Spinal cord (tissue), 10 donors: ENCODE results near the gene PDGFD. TPM values are rescaled to one million over a fixed set of nuclear protein-coding genes. Genes with fewer than 3 reads are reported as not detected.

Experiments used
- DNase-seq, 6 donors: peaks; one replicate each; pipeline versions ENCODE4 v3.0.0 to v3.0.0-alpha.2; 2013 to 2015; ENCODE audit warnings: low spot score in 6 of 6, low read depth in 4 of 6
- H3K27ac ChIP-seq: one replicate; pipeline ENCODE4 v1.5.1; 2013; ENCODE audit warnings: low read depth, low read length, control low read depth
- H3K27me3 ChIP-seq: one replicate; pipeline ENCODE4 v1.6.1; 2013; ENCODE audit warnings: low read length; ENCODE audit not compliant: control insufficient read depth, insufficient read depth
- H3K36me3 ChIP-seq: one replicate; pipeline ENCODE4 v1.6.1; 2013; ENCODE audit warnings: low read length; ENCODE audit not compliant: control insufficient read depth, insufficient read depth
- H3K4me1 ChIP-seq: one replicate; pipeline ENCODE4 v1.6.1; 2013; ENCODE audit warnings: low read length; ENCODE audit not compliant: control insufficient read depth, insufficient read depth
- H3K4me3 ChIP-seq: one replicate; pipeline ENCODE4 v1.5.1; 2013; ENCODE audit warnings: low read depth, low read length, control low read depth
- H3K9me3 ChIP-seq: one replicate; pipeline ENCODE4 v1.6.1; 2013; ENCODE audit warnings: low read length; ENCODE audit not compliant: control insufficient read depth, insufficient read depth
- WGBS: methylation state at CpG from one replicate; pipeline ENCODE4 v1.1.5; 2013; ENCODE audit warnings: missing lambda C conversion rate; ENCODE audit not compliant: insufficient coverage; 5-methylcytosine and 5-hydroxymethylcytosine counted together
- polyA plus RNA-seq, 2 donors: library from polyadenylated mRNA; unstranded; fragments of 120-200 nt; gene quantifications; one replicate each; pipeline ENCODE4 v1.2.1, GENCODE V29; 2013; ENCODE audit not compliant: insufficient read length in 2 of 2
- total RNA-seq, 2 donors: library from RNA; depleted of rRNA in 1 of 2; stranded (reverse); fragments of 120-200 nt in 1 of 2; fragments of >200 nt in 1 of 2; gene quantifications; one replicate each; pipeline versions ENCODE4 v1.2.3 to v1.2.4, GENCODE V29; 2013 to 2014
- donor health status: healthy.

Gene PDGFD
- total and polyA plus RNA-seq, 4 donors, result 10.0 to 34.2 (median 22.1) TPM

- Histone ChIP-seq H3K4me3 (no peak overlapping the region), H3K27me3 (no peaks in the 10 kb centered on the region), H3K4me1 (peaks cover 4% of the 10 kb centered on the region), H3K9me3 (no peaks in the 10 kb centered on the region), H3K27ac (no peak overlapping the region), H3K36me3 (no peaks in the 10 kb centered on the region)
- WGBS, result 53% methylated on average over 3 of the region's 5 CpGs
- DNase-seq, result no peak
These were observed 163.1 kb downstream of the PDGFD start for GRCh38 chr11:104000798-104001197.

DNA sequence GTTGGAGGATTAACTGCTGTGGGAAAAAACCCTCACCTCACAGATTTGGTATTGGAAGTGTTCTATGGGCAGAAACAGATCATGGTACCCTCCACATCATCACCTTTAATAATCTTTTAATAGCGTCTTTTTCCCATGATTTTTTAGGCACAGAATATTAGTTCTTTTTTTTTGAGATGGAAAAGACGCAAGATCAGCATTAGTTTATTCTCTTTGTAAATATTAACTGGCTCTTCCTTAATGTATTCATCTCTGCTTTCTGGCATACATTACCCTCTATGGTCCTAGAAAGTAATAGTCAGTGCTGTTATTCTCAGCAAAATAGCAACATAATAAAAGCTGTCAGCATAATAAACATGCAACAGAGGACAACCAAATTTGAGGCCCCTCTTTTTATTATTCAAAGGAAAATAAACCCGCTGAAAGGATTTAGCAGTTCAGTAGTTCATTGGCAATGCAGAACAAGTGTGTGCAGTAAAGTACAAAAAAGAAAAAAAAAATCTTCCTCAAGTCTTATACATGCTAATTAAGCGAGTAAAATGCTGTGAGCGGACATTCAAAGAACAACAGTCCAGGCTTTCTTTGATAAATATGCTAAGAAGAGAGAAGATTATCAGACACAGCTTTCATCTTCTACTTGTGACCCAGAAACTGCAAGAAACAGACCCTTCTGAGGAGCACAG, 165.0 kb downstream of the PDGFD start:
- H3K4me3 ChIP-seq, result no peak overlapping the region
- no CpG with 5 or more reads among the region's 5 CpGs for WGBS

DNA sequence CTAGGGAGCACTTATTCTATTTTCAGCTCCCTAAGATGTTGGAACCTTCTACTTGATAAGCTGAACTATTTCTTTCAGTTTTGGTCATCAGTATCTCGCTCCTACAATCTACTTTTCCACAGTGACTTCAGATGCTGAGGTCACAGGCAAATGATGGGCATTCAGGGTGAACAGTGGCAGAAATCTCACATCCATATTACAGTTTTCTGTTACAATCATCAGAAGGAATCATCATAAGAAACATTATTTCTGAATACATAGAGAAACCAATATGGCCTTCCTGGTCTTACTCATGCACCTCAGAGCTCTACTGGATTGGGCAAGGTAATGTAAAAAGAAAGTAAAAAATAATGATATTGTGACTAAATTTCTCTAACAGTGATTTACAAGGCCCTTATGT, 166.9 kb downstream of the PDGFD start:
- H3K27ac ChIP-seq, result no peak overlapping the region
- no peak for DNase-seq
- no peaks in the 10 kb centered on the region for H3K9me3 ChIP-seq
- peaks cover 4% of the 10 kb centered on the region for H3K4me1 ChIP-seq
- H3K27me3 ChIP-seq, result no peaks in the 10 kb centered on the region
- H3K4me3 ChIP-seq, result no peak overlapping the region
- H3K36me3 ChIP-seq, result no peaks in the 10 kb centered on the region
- 89% methylated on average over 1 of the region's 1 CpG for WGBS

More for the DNA sequence above, 165.0 kb downstream of the PDGFD start:
- H3K27me3 ChIP-seq, result no peaks in the 10 kb centered on the region
- no peak overlapping the region for H3K27ac ChIP-seq
- H3K36me3 ChIP-seq, result no peaks in the 10 kb centered on the region
- H3K9me3 ChIP-seq, result no peaks in the 10 kb centered on the region
- peak in 2 of 6 donors; percentile 21 to 47 for DNase-seq
- H3K4me1 ChIP-seq, result peaks cover 4% of the 10 kb centered on the region

GRCh38 chr11:103995896-103996295, 168.1 kb downstream of the PDGFD start:
- Histone ChIP-seq H3K27me3 (no peaks in the 10 kb centered on the region), H3K4me1 (peaks cover 4% of the 10 kb centered on the region), H3K4me3 (no peak overlapping the region), H3K9me3 (no peaks in the 10 kb centered on the region), H3K36me3 (no peaks in the 10 kb centered on the region), H3K27ac (no peak overlapping the region)
- DNase-seq, result no peak
- no CpG with 5 or more reads among the region's 4 CpGs for WGBS

GRCh38 chr11:103994518-103994917, 169.4 kb downstream of the PDGFD start:
- DNase-seq, result no peak
- H3K27ac ChIP-seq, result no peak overlapping the region

DNA sequence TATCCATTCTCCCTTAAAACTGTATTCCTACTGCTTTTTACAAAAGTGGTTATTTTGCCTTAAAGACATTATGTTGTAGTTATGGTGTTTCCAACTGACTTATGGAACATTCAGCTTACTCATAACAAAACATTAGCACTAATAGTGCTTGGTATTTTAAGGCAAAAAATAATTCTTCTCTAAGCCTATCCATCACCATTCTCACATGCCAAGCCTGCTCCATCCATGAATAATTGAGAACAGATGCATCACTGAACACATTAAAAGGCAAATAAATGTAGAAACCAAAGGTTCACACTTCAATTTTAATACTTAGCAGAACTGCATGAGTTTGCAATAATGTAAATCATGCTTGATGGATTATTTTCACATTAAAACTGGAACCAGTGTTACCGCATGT, 169.9 kb downstream of the PDGFD start:
- DNase-seq, result no peak
- no CpG with 5 or more reads among the region's 1 CpG for WGBS
- no peaks in the 10 kb centered on the region for H3K9me3 ChIP-seq

More at GRCh38 chr11:103994518-103994917, 169.4 kb downstream of the PDGFD start:
- no peaks in the 10 kb centered on the region for H3K9me3 ChIP-seq
- whole genome bisulfite sequencing, result no CpG with 5 or more reads among the region's 2 CpGs
- peaks cover 3% of the 10 kb centered on the region for H3K4me1 ChIP-seq
- H3K4me3 ChIP-seq, result no peak overlapping the region
- no peaks in the 10 kb centered on the region for H3K27me3 ChIP-seq
- H3K36me3 ChIP-seq, result no peaks in the 10 kb centered on the region

DNA sequence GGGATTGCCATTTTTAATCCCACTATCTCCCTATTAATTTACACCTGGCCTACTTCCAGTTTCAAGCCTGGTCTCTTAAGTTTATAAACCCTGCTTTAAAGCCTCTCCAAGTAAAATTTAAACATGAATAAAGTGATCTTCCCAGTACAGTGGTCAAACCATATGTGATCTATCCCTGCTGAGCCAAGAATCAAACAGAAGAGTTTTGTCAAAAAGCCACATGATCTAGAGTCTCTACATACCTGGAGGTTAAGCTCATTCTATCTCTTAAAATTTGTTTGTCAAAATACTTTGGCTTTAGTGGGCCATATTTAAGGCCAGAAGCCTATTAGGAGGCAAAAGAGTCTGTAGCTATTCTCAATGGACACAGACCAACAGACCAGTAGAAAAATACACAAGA, 170.4 kb downstream of the PDGFD start:
- Histone ChIP-seq H3K9me3 (no peaks in the 10 kb centered on the region), H3K36me3 (no peaks in the 10 kb centered on the region), H3K4me3 (no peak overlapping the region), H3K4me1 (no peaks in the 10 kb centered on the region), H3K27ac (no peak overlapping the region), H3K27me3 (no peaks in the 10 kb centered on the region)
- no peak for DNase-seq

More for the DNA sequence above, 169.9 kb downstream of the PDGFD start:
- H3K27me3 ChIP-seq, result no peaks in the 10 kb centered on the region
- H3K27ac ChIP-seq, result no peak overlapping the region
- H3K36me3 ChIP-seq, result no peaks in the 10 kb centered on the region
- no peaks in the 10 kb centered on the region for H3K4me1 ChIP-seq
- H3K4me3 ChIP-seq, result no peak overlapping the region

DNA sequence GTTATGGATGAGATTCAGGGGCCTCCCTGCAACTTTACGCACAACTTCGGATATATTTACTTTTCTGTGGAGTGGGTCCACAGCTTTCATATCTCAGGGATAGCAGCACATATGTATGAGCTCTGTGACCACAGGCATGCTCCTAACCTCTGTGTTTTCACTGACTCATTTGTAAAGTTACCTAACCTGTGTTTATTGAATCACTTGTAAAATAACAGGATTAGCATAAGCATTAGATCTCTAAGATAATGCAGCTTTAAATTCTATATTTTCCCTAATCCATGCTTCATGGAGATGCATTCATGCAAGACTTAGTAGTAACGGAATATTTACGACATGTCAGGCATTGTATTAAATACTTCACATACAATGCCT, 175.4 kb downstream of the PDGFD start:
- no peak for DNase-seq
- Histone ChIP-seq H3K36me3 (no peaks in the 10 kb centered on the region), H3K27me3 (no peaks in the 10 kb centered on the region), H3K4me3 (no peak overlapping the region), H3K4me1 (no peaks in the 10 kb centered on the region), H3K9me3 (no peaks in the 10 kb centered on the region), H3K27ac (no peak overlapping the region)
- no CpG with 5 or more reads among the region's 4 CpGs for WGBS

DNA sequence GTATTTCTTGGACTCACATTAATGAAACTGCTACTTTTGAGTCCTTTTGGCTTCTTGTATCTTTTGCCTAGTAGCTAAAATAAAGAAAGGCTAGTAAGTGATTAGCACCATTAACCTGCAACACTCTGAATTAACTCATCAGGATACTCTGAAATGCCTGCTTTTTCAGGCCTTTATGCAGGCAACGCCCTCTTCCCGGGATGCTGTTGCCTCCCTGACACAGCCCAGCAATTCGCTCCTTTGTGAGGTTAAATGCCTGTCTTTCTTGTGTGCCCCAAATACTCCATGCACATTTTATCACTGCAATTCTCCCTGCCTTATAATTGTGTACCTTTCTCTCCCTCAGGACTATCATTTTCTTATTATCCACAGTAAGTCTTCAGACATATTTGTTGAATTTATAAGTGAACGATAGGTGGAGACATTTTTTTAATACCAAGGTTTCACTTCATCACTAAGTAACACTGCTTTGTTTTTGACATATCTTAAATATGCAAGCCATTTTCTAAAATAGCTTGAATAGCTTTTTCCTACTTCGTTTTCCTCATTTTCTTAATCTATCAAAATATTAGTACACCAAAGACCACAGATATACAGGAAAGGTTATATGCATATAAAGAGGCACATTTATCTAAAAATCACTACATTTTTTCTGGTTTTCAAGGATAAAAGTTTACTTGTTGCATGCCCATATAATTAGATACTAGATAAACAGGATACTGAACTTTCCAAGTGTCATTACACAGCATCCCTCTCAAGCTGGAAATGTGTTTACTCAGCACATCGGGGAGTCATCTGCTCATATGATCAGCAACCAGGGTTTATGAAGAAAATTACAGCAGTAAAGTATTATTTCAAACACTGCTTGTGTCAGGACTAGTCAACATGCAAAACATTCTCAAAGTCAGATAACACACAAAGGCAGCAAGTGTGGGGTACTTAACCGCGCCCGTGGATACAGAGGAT, 176.0 kb downstream of the PDGFD start:
- H3K4me3 ChIP-seq, result no peak overlapping the region
- no peak overlapping the region for H3K27ac ChIP-seq
- H3K9me3 ChIP-seq, result peaks cover 2% of the 10 kb centered on the region
- DNase-seq, result peak in 1 of 6 donors; percentile 34
- no peaks in the 10 kb centered on the region for H3K36me3 ChIP-seq
- H3K4me1 ChIP-seq, result no peaks in the 10 kb centered on the region
- H3K27me3 ChIP-seq, result no peaks in the 10 kb centered on the region
- 13% methylated on average over 3 of the region's 9 CpGs for WGBS
